ENCODE measurements around the gene C12orf43. TPM values are rescaled to one million over a fixed set of nuclear protein-coding genes. Genes with fewer than 3 reads are reported as not detected.

Gene C12orf43
- total RNA-seq, 6 experiments from 2014 or later, result 16.6 to 20.3 (median 19.3) TPM

DNA sequence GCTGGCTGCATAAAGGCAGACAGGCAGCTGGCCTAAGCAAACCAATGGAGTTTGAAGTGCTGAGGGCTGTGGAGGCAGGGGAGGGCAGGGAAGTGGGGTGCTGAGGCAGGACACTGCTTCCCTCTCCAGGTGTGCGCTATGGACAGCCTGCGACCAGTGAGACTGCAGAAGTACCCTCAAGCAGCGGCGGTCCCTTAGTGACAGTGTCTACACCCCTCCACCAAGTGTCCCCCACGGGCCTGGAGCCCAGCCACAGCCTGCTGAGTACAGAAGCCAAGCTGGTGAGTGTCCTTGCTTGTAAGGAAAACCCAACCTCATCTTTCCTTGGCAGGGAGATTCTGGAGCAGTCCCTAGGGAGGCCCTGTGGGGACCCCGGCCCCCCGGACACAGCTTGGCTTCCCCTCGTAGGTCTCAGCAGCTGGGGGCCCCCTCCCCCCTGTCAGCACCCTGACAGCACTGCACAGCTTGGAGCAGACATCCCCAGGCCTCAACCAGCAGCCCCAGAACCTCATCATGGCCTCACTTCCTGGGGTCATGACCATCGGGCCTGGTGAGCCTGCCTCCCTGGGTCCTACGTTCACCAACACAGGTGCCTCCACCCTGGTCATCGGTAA is 20.0 kb downstream of the C12orf43 start:
- no peaks in the 10 kb centered on the region for H3K4me1 Mint-ChIP-seq (ENCODE audit: low read depth)
- H3K27ac Mint-ChIP-seq, result no peak overlapping the region
- H3K9me3 Mint-ChIP-seq, result no peaks in the 10 kb centered on the region
- DNase-seq, result no peak
- no peak overlapping the region for H3K4me3 Mint-ChIP-seq
- H3K36me3 Mint-ChIP-seq (ENCODE audit: low read depth), result no peaks in the 10 kb centered on the region
- no peak for TF ChIP-seq CTCF (IDR thresholded peaks at IDR 0.05)
- H3K27me3 Mint-ChIP-seq (ENCODE audit: insufficient read depth), result peaks cover 33% of the 10 kb centered on the region

DNA sequence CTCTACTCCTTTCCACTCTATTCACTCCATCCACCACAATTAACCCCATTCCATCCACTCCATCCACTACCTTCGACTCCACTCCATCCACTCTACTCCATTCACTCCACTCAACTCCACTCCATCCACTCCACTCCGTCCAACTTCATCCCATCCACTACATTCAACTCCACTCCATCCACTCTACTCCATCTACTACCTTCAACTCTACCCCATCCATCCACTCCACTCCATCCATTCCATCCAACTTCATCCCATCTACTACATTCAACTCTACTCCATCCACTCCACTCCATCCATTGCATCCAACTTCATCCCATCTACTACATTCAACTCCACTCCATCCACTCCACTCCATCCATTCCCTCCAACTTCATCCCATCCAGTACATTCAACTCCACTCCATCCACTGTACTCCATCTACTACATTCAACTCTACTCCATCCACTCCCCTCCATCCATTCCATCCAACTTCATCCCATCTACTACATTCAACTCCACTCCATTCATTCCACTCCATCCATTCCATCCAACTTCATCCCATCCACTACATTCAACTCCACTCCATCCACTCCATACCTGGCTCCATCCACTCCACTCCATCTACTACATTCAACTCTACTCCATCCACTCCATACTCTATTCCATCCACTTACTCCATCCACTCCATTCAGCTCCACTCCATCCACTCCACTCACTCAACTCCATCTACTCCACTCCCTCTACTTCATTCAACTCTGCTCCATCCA is 21.5 kb downstream of the C12orf43 start:
- Mint-ChIP-seq H3K27ac (no peak overlapping the region), H3K36me3 (ENCODE audit: low read depth) (no peaks in the 10 kb centered on the region), H3K27me3 (ENCODE audit: insufficient read depth) (peaks cover 35% of the 10 kb centered on the region), H3K4me3 (no peak overlapping the region), H3K4me1 (ENCODE audit: low read depth) (no peaks in the 10 kb centered on the region), H3K9me3 (no peaks in the 10 kb centered on the region)
- TF ChIP-seq CTCF (IDR thresholded peaks at IDR 0.05), result no peak
- no peak for DNase-seq

GRCh38 chr12:120994059-120994458 is 22.2 kb downstream of the C12orf43 start:
- H3K4me1 Mint-ChIP-seq (ENCODE audit: low read depth), result no peaks in the 10 kb centered on the region
- no peak for DNase-seq
- H3K27me3 Mint-ChIP-seq (ENCODE audit: insufficient read depth), result peaks cover 41% of the 10 kb centered on the region
- no peaks in the 10 kb centered on the region for H3K36me3 Mint-ChIP-seq (ENCODE audit: low read depth)
- no peak overlapping the region for H3K27ac Mint-ChIP-seq
- H3K4me3 Mint-ChIP-seq, result no peak overlapping the region
- no peaks in the 10 kb centered on the region for H3K9me3 Mint-ChIP-seq
- TF ChIP-seq CTCF (IDR thresholded peaks at IDR 0.05), result no peak

DNA sequence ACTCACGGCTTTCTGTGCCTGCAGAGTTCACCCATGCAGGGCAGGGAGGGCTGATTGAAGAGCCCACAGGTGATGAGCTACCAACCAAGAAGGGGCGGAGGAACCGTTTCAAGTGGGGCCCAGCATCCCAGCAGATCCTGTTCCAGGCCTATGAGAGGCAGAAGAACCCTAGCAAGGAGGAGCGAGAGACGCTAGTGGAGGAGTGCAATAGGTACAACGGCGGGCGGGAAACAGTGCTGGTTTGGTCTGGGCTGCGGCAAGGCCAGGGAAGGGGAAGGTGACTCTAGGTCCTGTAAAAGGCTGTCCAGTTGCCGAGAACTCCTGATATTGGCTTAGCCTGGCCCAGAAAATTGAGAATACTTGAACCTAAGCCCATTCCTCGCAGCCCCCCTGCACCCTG is 22.8 kb downstream of the C12orf43 start:
- TF ChIP-seq CTCF (IDR thresholded peaks at IDR 0.05), result no peak
- Mint-ChIP-seq H3K27me3 (ENCODE audit: insufficient read depth) (peaks cover 42% of the 10 kb centered on the region), H3K4me1 (ENCODE audit: low read depth) (no peaks in the 10 kb centered on the region), H3K4me3 (no peak overlapping the region), H3K36me3 (ENCODE audit: low read depth) (no peaks in the 10 kb centered on the region), H3K27ac (no peak overlapping the region), H3K9me3 (no peaks in the 10 kb centered on the region)
- no peak for DNase-seq

DNA sequence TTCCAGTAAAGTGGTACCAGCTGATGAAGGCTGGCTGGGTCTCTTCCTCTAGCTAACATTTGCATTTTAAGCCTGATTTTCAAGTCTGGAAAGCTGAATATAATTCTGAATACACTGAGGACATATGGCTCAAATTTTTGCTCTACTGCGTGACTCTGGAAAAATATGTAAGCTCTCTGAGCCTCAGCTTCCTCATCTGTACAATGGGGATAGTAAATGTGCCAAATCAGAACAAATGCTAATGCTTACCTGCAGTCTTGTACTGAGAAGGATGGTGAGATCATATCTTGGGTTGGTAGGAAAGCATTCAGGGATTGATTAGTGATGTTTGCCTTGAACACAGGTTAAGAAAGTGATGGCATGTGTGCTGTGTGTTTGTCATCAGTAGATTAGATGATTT is 23.3 kb downstream of the C12orf43 start:
- TF ChIP-seq CTCF (IDR thresholded peaks at IDR 0.05), result no peak
- H3K27me3 Mint-ChIP-seq (ENCODE audit: insufficient read depth), result peaks cover 43% of the 10 kb centered on the region
- H3K4me3 Mint-ChIP-seq, result no peak overlapping the region
- no peaks in the 10 kb centered on the region for H3K36me3 Mint-ChIP-seq (ENCODE audit: low read depth)
- H3K4me1 Mint-ChIP-seq (ENCODE audit: low read depth), result no peaks in the 10 kb centered on the region
- DNase-seq, result no peak
- no peak overlapping the region for H3K27ac Mint-ChIP-seq
- H3K9me3 Mint-ChIP-seq, result no peaks in the 10 kb centered on the region
